Measurements from ENCODE around the gene ITGA7. TPM values are rescaled to one million over a fixed set of nuclear protein-coding genes. Genes with fewer than 3 reads are reported as not detected.

ITGA7 gene
- total and polyA plus RNA-seq, 2 experiments from 2014 or later, result 2.0 to 7.2 TPM

DNA sequence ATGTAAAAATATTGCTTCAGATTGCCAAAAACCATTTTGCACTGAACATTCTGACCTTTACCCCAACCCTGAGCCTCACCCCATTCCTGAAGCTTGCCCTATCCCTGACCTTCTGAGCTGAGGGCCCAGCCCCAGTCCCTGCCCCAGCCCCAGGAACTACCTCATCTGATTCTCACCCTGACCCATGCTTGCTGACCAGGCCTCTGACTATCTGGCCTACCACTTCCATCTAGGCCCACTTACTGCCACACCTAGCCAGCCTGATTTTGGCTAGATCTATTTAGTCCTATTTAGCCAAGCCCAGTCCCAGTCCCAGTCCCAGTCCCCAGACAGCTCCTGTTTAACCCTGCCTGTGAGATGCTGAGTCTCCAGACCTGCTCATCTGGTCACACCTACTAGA, 37.4 kb downstream of the ITGA7 start:
- Histone ChIP-seq H3K4me3 (no peak overlapping the region), H3K4me2 (ENCODE audit: unreplicated experiment) (no peak overlapping the region), H3K27me3 (replicated peaks; ENCODE audit: insufficient read depth) (no peaks in the 10 kb centered on the region), H3K27ac (no peak overlapping the region), H3F3A (ENCODE audit: insufficient read depth) (no peaks in the 10 kb centered on the region), H3K9me3 (ENCODE audit: low read depth) (no peaks in the 10 kb centered on the region), H3K36me3 (ENCODE audit: low read depth) (no peaks in the 10 kb centered on the region), H3K9me2 (ENCODE audit: insufficient read depth) (no peaks in the 10 kb centered on the region), H2AFZ (no peak overlapping the region), H3K79me2 (ENCODE audit: insufficient read depth) (no peaks in the 10 kb centered on the region), H3K4me1 (ENCODE audit: insufficient read depth) (no peaks in the 10 kb centered on the region), H4K20me1 (ENCODE audit: insufficient read depth) (no peaks in the 10 kb centered on the region), H3K9ac (no peak overlapping the region)
- no peak for TF ChIP-seq EZH2phosphoT487 (IDR thresholded peaks at IDR 0.05; ENCODE audit: insufficient read depth, low read depth)
- no peak for TF ChIP-seq EZH2 (IDR thresholded peaks at IDR 0.05; ENCODE audit: insufficient read depth, poor library complexity, severe bottlenecking)
- DNase-seq, result no peak
- in situ Hi-C loops (cut with MboI), result no loop called here

DNA sequence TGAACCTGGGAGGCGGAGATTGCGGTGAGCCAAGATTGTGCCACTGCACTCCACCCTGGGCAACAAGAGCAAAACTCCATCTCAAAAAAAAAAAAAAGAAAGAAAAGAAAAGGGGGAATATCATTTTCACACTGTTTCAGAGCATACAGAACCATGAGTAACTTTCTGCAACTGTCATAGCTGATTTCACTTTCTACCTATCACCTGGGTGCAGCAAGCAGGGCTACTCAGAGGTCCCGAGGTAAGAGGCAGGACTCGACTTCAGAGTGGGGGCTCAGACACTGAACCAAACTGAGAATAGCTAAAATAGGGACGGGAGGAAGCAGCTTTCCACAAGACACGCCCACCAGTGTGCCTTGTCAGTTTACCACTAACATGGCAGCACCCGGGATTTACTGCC, 41.2 kb downstream of the ITGA7 start:
- no peak overlapping the region for H3K9ac ChIP-seq
- H2AFZ ChIP-seq, result no peak overlapping the region
- WGBS, 2 experiments (ENCODE audit: low coverage in 1 of 2, low lambda C conversion rate in 2 of 2, missing lambda C conversion rate in 2 of 2), result 68 to 71% methylated on average over 6 to 7 of the region's 7 CpGs
- H3K79me2 ChIP-seq (ENCODE audit: insufficient read depth), result no peaks in the 10 kb centered on the region
- no peaks in the 10 kb centered on the region for H3K4me1 ChIP-seq (ENCODE audit: insufficient read depth)
- no peak overlapping the region for H3K4me3 ChIP-seq
- H3K27me3 ChIP-seq (replicated peaks; ENCODE audit: insufficient read depth), result no peaks in the 10 kb centered on the region
- no peaks in the 10 kb centered on the region for H4K20me1 ChIP-seq (ENCODE audit: insufficient read depth)
- H3K9me3 ChIP-seq (ENCODE audit: low read depth), result no peaks in the 10 kb centered on the region
- H3K36me3 ChIP-seq (ENCODE audit: low read depth), result no peaks in the 10 kb centered on the region
- TF ChIP-seq EZH2 (IDR thresholded peaks at IDR 0.05; ENCODE audit: insufficient read depth, poor library complexity, severe bottlenecking) (no peak), EZH2phosphoT487 (IDR thresholded peaks at IDR 0.05; ENCODE audit: insufficient read depth, low read depth) (no peak)
- no peak for DNase-seq
- in situ Hi-C loops (cut with MboI), result no loop called here
- no peak overlapping the region for H3K4me2 ChIP-seq (ENCODE audit: unreplicated experiment)
- H3F3A ChIP-seq (ENCODE audit: insufficient read depth), result no peaks in the 10 kb centered on the region
- H3K27ac ChIP-seq, result no peak overlapping the region
- H3K9me2 ChIP-seq (ENCODE audit: insufficient read depth), result no peaks in the 10 kb centered on the region

DNA sequence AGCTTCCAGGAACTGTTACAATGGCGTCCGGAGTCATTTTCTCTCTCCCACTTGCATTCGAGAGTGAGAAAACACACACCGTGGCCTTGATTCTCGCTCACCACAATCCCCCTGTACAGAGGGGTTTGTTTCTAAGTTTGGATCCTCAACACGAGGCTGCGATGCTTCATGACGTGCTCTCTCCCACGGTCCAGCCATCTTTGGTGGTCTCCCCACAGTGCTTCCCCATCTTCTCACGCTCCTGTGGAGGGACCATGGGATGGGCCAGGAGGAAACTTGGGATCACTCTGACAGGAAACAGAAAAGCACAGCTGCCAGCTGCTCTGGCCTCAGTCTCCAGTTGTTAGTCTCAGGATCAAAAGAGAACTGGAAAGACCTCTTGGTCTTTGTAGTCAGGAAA, 42.9 kb downstream of the ITGA7 start:
- Histone ChIP-seq H3F3A (ENCODE audit: insufficient read depth) (peaks cover 4% of the 10 kb centered on the region; the same call in 1 of the 2 replicates), H3K9me3 (ENCODE audit: low read depth) (no peaks in the 10 kb centered on the region), H3K4me1 (ENCODE audit: insufficient read depth) (0 out of 2 replicates have a peak, but pooled peaks cover under 1% of the 10 kb centered on the region), H2AFZ (no peak overlapping the region), H3K9me2 (ENCODE audit: insufficient read depth) (no peaks in the 10 kb centered on the region), H3K27me3 (replicated peaks; ENCODE audit: insufficient read depth) (no peaks in the 10 kb centered on the region), H4K20me1 (ENCODE audit: insufficient read depth) (no peaks in the 10 kb centered on the region), H3K36me3 (ENCODE audit: low read depth) (no peaks in the 10 kb centered on the region), H3K4me3 (no peak overlapping the region), H3K4me2 (ENCODE audit: unreplicated experiment) (no peak overlapping the region), H3K79me2 (ENCODE audit: insufficient read depth) (no peaks in the 10 kb centered on the region), H3K27ac (no peak overlapping the region), H3K9ac (no peak overlapping the region)
- no peak for DNase-seq
- in situ Hi-C loops (cut with MboI), result no loop called here
- TF ChIP-seq EZH2 (IDR thresholded peaks at IDR 0.05; ENCODE audit: insufficient read depth, poor library complexity, severe bottlenecking), result no peak
- TF ChIP-seq EZH2phosphoT487 (IDR thresholded peaks at IDR 0.05; ENCODE audit: insufficient read depth, low read depth), result no peak
- WGBS, 2 experiments (ENCODE audit: low coverage in 1 of 2, low lambda C conversion rate in 2 of 2, missing lambda C conversion rate in 2 of 2), result 86% methylated on average over 10 of the region's 10 CpGs

DNA sequence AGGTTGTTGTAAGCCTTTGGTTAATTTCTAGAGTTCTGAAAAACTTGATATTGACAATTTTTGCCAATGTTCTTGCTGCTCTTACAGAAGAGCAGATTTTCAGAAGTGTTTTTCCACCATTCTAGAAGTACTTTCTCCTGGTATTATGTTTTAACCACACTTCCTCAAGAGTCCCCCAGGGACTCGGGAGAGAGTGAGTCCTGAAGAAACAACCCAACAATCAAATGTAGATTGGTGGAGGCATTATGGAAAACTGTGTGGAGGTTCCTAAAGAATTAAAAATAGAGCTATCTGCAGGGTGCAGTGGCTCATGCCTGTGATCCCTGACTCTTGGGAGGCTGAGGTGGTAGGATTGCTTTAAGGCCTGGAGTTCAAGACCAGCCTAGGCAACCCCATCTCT, 44.3 kb downstream of the ITGA7 start:
- Histone ChIP-seq H3K79me2 (ENCODE audit: insufficient read depth) (no peaks in the 10 kb centered on the region), H2AFZ (no peak overlapping the region), H3K9me2 (ENCODE audit: insufficient read depth) (no peaks in the 10 kb centered on the region), H3K27ac (no peak overlapping the region), H3K27me3 (replicated peaks; ENCODE audit: insufficient read depth) (no peaks in the 10 kb centered on the region), H4K20me1 (ENCODE audit: insufficient read depth) (no peaks in the 10 kb centered on the region), H3F3A (ENCODE audit: insufficient read depth) (peaks cover 11% of the 10 kb centered on the region; the same call in 1 of the 2 replicates), H3K4me2 (ENCODE audit: unreplicated experiment) (no peak overlapping the region), H3K9me3 (ENCODE audit: low read depth) (no peaks in the 10 kb centered on the region), H3K9ac (no peak overlapping the region), H3K36me3 (ENCODE audit: low read depth) (no peaks in the 10 kb centered on the region), H3K4me1 (ENCODE audit: insufficient read depth) (0 out of 2 replicates have a peak, but pooled peaks cover 9% of the 10 kb centered on the region), H3K4me3 (no peak overlapping the region)
- 39 to 59% methylated on average over 1 of the region's 1 CpG for WGBS, 2 experiments (ENCODE audit: low coverage in 1 of 2, low lambda C conversion rate in 2 of 2, missing lambda C conversion rate in 2 of 2)
- TF ChIP-seq EZH2phosphoT487 (IDR thresholded peaks at IDR 0.05; ENCODE audit: insufficient read depth, low read depth) (no peak), EZH2 (IDR thresholded peaks at IDR 0.05; ENCODE audit: insufficient read depth, poor library complexity, severe bottlenecking) (no peak)
- no peak for DNase-seq
- in situ Hi-C loops (cut with MboI), result no loop called here

Measured in GM23248 (cell line).